SKM-1 (cell line): ENCODE data around the gene MEIS3.

Experiments
- DNase-seq: peaks from one replicate; lab custom pipeline; 2025; ENCODE audit not compliant: unreplicated experiment; lab: John Stamatoyannopoulos, UW

MEIS3 gene

GRCh38 chr19:47435883-47436417 lies 16.6 kb upstream of the MEIS3 start:
- DNase-seq: no peak

- DNase-seq: no peak
Measured at GRCh38 chr19:47435196-47435595, 15.9 kb upstream of the MEIS3 start.

- no peak for DNase-seq
Measured at GRCh38 chr19:47434088-47434487, 14.8 kb upstream of the MEIS3 start.

GRCh38 chr19:47433121-47433520 lies 13.8 kb upstream of the MEIS3 start:
- no peak for DNase-seq

GRCh38 chr19:47432499-47432898 lies 13.2 kb upstream of the MEIS3 start:
- no peak for DNase-seq

GRCh38 chr19:47432091-47432490 lies 12.8 kb upstream of the MEIS3 start:
- no peak for DNase-seq

GRCh38 chr19:47430041-47430802 lies 10.9 kb upstream of the MEIS3 start:
- no peak for DNase-seq

- DNase-seq: no peak
Measured at GRCh38 chr19:47429140-47429793, 9.9 kb upstream of the MEIS3 start.

GRCh38 chr19:47428177-47428894 lies 9.0 kb upstream of the MEIS3 start:
- no peak for DNase-seq

- no peak for DNase-seq
Measured at GRCh38 chr19:47427241-47428176, 8.2 kb upstream of the MEIS3 start.

- no peak for DNase-seq
Measured at GRCh38 chr19:47423203-47423882, 4.0 kb upstream of the MEIS3 start.

- no peak for DNase-seq
Measured at GRCh38 chr19:47422417-47423163, 3.3 kb upstream of the MEIS3 start.

- DNase-seq: no peak
Measured at GRCh38 chr19:47421844-47422395, 2.6 kb upstream of the MEIS3 start.

- DNase-seq: no peak
Measured at GRCh38 chr19:47421244-47421786, 2.0 kb upstream of the MEIS3 start.

GRCh38 chr19:47419789-47420188 lies 462 bp upstream of the MEIS3 start:
- no peak for DNase-seq

GRCh38 chr19:47418692-47419029 lies 666 bp downstream of the MEIS3 start:
- DNase-seq: no peak

- no peak for DNase-seq
Measured at GRCh38 chr19:47417746-47418691, 1.3 kb downstream of the MEIS3 start.
